HCT116 (cell line): Measurements from ENCODE around the gene MRPS7. TPM values are rescaled to one million over a fixed set of nuclear protein-coding genes. Genes with fewer than 3 reads are reported as not detected.

Experiments
- ATAC-seq: fragments of 200-7000 bp; cut with Tn5 transposase; 2 replicates; pipeline ENCODE4 v1.9.1; 2020; ENCODE audit warnings: mild to moderate bottlenecking, moderate library complexity
- BruUV-seq: library from RNA; stranded (reverse); fragments of 400-500 nt; replicated peaks from 2 replicates; lab custom pipeline; 2021; lab: Mats Ljungman, UMichigan
- CTCF ChIA-PET: fragments of 300-600 bp; sonication (Branson Sonifier 250); formaldehyde crosslinking; loops from one replicate; lab custom pipeline; 2021; ENCODE audit warnings: antibody characterized with exemption; lab: Charles Lee
- POLR2A ChIA-PET: fragments of 300-600, 350-600 bp; sonication (Branson Sonifier 250); formaldehyde crosslinking; loops from one replicate; lab custom pipeline; 2021; ENCODE audit warnings: antibody characterized with exemption; lab: Charles Lee
- RAD21 ChIA-PET, 2 experiments: fragments of 300-600 bp; sonication (Branson Sonifier 250); formaldehyde crosslinking; loops; one replicate each; lab custom pipeline; 2023; ENCODE audit warnings: low total read pairs in 2 of 2; ENCODE audit not compliant: uncharacterized antibody in 2 of 2, unreplicated experiment in 2 of 2, low non-redundant PET in 1 of 2; lab: Charles Lee
- DNase-seq: peaks from one replicate; pipeline ENCODE4 v3.0.0-alpha.2; 2010; ENCODE audit warnings: low read depth, low spot score
- H2AFZ ChIP-seq: fragments of 200-600 bp; shearing (Covaris generic), sonication (generic); 2 replicates; pipeline ENCODE4 v1.6.1; 2017; ENCODE audit warnings: low read depth, mixed run types, mixed read lengths, antibody characterized with exemption, low read length; ENCODE audit not compliant: poor library complexity, severe bottlenecking
- H3K27ac ChIP-seq: 2 replicates; pipeline ENCODE4 v1.5.1; 2012; ENCODE audit warnings: low read depth, low read length
- H3K27me3 ChIP-seq: fragments of 200-600 bp; sonication (generic); 2 replicates; pipeline ENCODE4 v1.6.1; 2016; ENCODE audit warnings: mixed run types, low read length, mixed read lengths; ENCODE audit not compliant: insufficient read depth
- H3K36me3 ChIP-seq, 2 experiments: fragments of 200-500 bp in 1 of 2; fragments of 200-600 bp in 1 of 2; sonication (Bioruptor generic) in 1 of 2; sonication (generic) in 1 of 2; 2 replicates each; pipeline versions ENCODE4 v1.5.1 to v1.6.1; 2014 to 2016; ENCODE audit warnings: low read length in 2 of 2, inconsistent platforms in 1 of 2, mixed read lengths in 1 of 2, mixed run types in 1 of 2; ENCODE audit not compliant: insufficient read depth in 2 of 2, control insufficient read depth in 1 of 2
- H3K4me1 ChIP-seq, 2 experiments: fragments of 200-600 bp in 1 of 2; sonication (generic) in 1 of 2; 2 replicates each; pipeline versions ENCODE4 v1.5.1 to v1.6.1; 2012 to 2017; ENCODE audit warnings: low read length in 2 of 2, inconsistent platforms in 1 of 2, mild to moderate bottlenecking in 1 of 2, mixed read lengths in 1 of 2, mixed run types in 1 of 2, moderate library complexity in 1 of 2; ENCODE audit not compliant: insufficient read depth in 2 of 2, control insufficient read depth in 1 of 2
- H3K4me2 ChIP-seq: fragments of 200-600 bp; sonication (generic); 2 replicates; pipeline ENCODE4 v1.6.1; 2017; ENCODE audit warnings: mixed run types, low read length, mixed read lengths
- H3K4me3 ChIP-seq, 2 experiments: fragments of 200-600 bp in 1 of 2; sonication (generic) in 1 of 2; replicated peaks in 1 of 2; 2 replicates each; pipeline ENCODE4 v1.5.1; 2011 to 2016; ENCODE audit warnings: low read length in 2 of 2, control low read depth in 1 of 2, low read depth in 1 of 2, mild to moderate bottlenecking in 1 of 2, mixed read lengths in 1 of 2, mixed run types in 1 of 2
- H3K79me2 ChIP-seq: fragments of 200-600 bp; sonication (generic); 2 replicates; pipeline ENCODE4 v1.6.1; 2017; ENCODE audit warnings: mild to moderate bottlenecking, mixed run types, low read length, moderate library complexity, mixed read lengths; ENCODE audit not compliant: insufficient read depth
- H3K9ac ChIP-seq: fragments of 200-600 bp; sonication (generic); 2 replicates; pipeline ENCODE4 v1.6.1; 2016; ENCODE audit warnings: low read length, mixed read lengths
- H3K9me2 ChIP-seq: fragments of 200-600 bp; sonication (generic), shearing (Covaris generic); 2 replicates; pipeline ENCODE4 v1.6.1; 2017; ENCODE audit warnings: mixed run types, mild to moderate bottlenecking, moderate library complexity; ENCODE audit not compliant: insufficient read depth
- H3K9me3 ChIP-seq, 2 experiments: fragments of 200-500 bp in 1 of 2; fragments of 200-600 bp in 1 of 2; sonication (Bioruptor generic) in 1 of 2; sonication (generic) in 1 of 2; 2 replicates each; pipeline ENCODE4 v1.6.1; 2014 to 2017; ENCODE audit warnings: low read length in 2 of 2, mixed read lengths in 2 of 2, inconsistent platforms in 1 of 2, low read depth in 1 of 2, mild to moderate bottlenecking in 1 of 2, mixed run types in 1 of 2, moderate library complexity in 1 of 2; ENCODE audit not compliant: control insufficient read depth in 1 of 2, insufficient read depth in 1 of 2
- H4K20me1 ChIP-seq: fragments of 200-600 bp; sonication (generic), shearing (Covaris generic); 2 replicates; pipeline ENCODE4 v1.6.1; 2017; ENCODE audit warnings: mixed run types, mild to moderate bottlenecking, moderate library complexity; ENCODE audit not compliant: insufficient read depth
- ATF3 ChIP-seq: IDR thresholded peaks from 2 replicates; pipeline ENCODE4 v1.6.1; 2012
- CBX3 ChIP-seq: IDR thresholded peaks from 2 replicates; pipeline ENCODE4 v1.6.1; 2012; ENCODE audit warnings: low read depth
- CEBPB ChIP-seq: IDR thresholded peaks from 2 replicates; pipeline ENCODE4 v1.6.1; 2012; ENCODE audit warnings: low read depth
- EGR1 ChIP-seq: IDR thresholded peaks from 2 replicates; pipeline ENCODE4 v1.6.1; 2012; ENCODE audit warnings: low read depth
- EZH2 ChIP-seq: fragments of 200-600 bp; sonication (generic); IDR thresholded peaks from 2 replicates; pipeline ENCODE4 v1.6.1; 2017; ENCODE audit warnings: antibody characterized with exemption, mixed run types
- EZH2phosphoT487 ChIP-seq: fragments of 200-600 bp; IDR thresholded peaks from 2 replicates; pipeline ENCODE4 v1.6.1; 2018; ENCODE audit warnings: antibody characterized with exemption, borderline replicate concordance
- FOSL1 ChIP-seq: IDR thresholded peaks from 2 replicates; pipeline ENCODE4 v1.6.1; 2012; ENCODE audit warnings: low read depth
- POLR2A ChIP-seq: IDR thresholded peaks from 2 replicates; pipeline ENCODE4 v1.7.0; 2011; ENCODE audit warnings: borderline replicate concordance; ENCODE audit not compliant: insufficient read depth, insufficient read length; ENCODE audit errors: extremely low read depth
- POLR2AphosphoS5 ChIP-seq: IDR thresholded peaks from 2 replicates; pipeline ENCODE4 v1.6.1; 2011; ENCODE audit warnings: mild to moderate bottlenecking, low read depth, low read length, moderate library complexity
- RAD21 ChIP-seq: IDR thresholded peaks from 2 replicates; pipeline ENCODE4 v1.6.1; 2012; ENCODE audit warnings: low read depth, mild to moderate bottlenecking
- SIN3A ChIP-seq: IDR thresholded peaks from 2 replicates; pipeline ENCODE4 v1.6.1; 2012; ENCODE audit warnings: low read depth
- SP1 ChIP-seq: IDR thresholded peaks from 2 replicates; pipeline ENCODE4 v1.6.1; 2012; ENCODE audit warnings: low read depth
- SRF ChIP-seq: IDR thresholded peaks from 2 replicates; pipeline ENCODE4 v1.6.1; 2012; ENCODE audit warnings: low read depth
- TCF7L2 ChIP-seq: IDR thresholded peaks from 2 replicates; pipeline ENCODE4 v1.7.0; 2011; ENCODE audit warnings: borderline replicate concordance, inconsistent platforms; ENCODE audit not compliant: insufficient read depth, insufficient read length; ENCODE audit errors: extremely low read depth
- ZFX ChIP-seq: fragments of 450-650 bp; IDR thresholded peaks from 2 replicates; pipeline ENCODE4 v1.6.1; 2017
- ZNF274 ChIP-seq: fragments of 200-500 bp; sonication (Bioruptor generic); IDR thresholded peaks from 2 replicates; pipeline ENCODE4 v1.6.1; 2014; ENCODE audit warnings: mild to moderate bottlenecking, low read depth, low read length, inconsistent platforms
- intact Hi-C: fragments of 100-400 bp; cut with micrococcal nuclease; formaldehyde crosslinking; loops from 2 replicates; pipeline ENCODE4 v1.10.0; 2022
- total RNA-seq: library from RNA; stranded (reverse); gene quantifications from one replicate; pipeline ENCODE4 v1.2.1, GENCODE V29; 2021; ENCODE audit not compliant: unreplicated experiment
- TF ChIP-seq, protein P1 (sequence below): IDR thresholded peaks from 2 replicates; pipeline ENCODE4 v1.6.1; 2011; ENCODE audit warnings: mild to moderate bottlenecking, low read length, moderate library complexity; ENCODE audit not compliant: insufficient replicate concordance; ENCODE audit errors: extremely low read depth
- TF ChIP-seq, protein P2 (sequence below): IDR thresholded peaks from 2 replicates; pipeline ENCODE4 v1.6.1; 2012

MRPS7 gene
- total RNA-seq, 1 experiment from 2014 or later, result 104 TPM

DNA sequence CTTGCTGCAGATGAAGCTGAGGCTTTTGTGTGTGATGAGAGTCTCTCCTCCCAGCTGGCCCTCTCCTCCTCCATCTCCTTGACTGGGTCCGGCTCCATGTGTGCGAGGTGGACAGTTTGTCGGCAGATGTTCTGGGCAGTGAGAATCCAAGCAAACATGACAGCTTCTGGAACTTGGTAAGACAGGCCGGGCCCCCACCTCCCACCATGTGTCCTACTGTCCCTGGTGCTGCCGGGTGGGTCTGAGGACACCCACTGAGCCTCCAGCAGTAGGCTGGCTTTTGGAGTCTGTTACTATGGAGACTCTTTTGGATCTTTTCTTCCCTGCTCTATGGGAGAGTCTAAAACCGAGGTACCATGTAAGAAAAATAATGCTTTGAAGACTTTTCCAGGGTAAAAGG lies 43.5 kb upstream of the MRPS7 start:
- intact Hi-C loops, result no loop called here
- no peak overlapping the region for H3K9ac ChIP-seq
- no peak for TF ChIP-seq CEBPB
- TF ChIP-seq, all 23 proteins: peak for 0
- ATAC-seq (no peak), DNase-seq (no peak)
- Histone ChIP-seq H3K9me3 (no peaks in the 10 kb centered on the region), H3K4me1 (no peaks in the 10 kb centered on the region), H3K36me3 (peaks cover 55 to 68% of the 10 kb centered on the region in 2 experiments), H3K27me3 (no peaks in the 10 kb centered on the region), H2AFZ (no peak overlapping the region), H3K79me2 (peaks cover 65% of the 10 kb centered on the region), H4K20me1 (no peaks in the 10 kb centered on the region), H3K4me2 (no peak overlapping the region), H3K4me3 (no peak overlapping the region), H3K27ac (no peak overlapping the region), H3K9me2 (no peaks in the 10 kb centered on the region)
- BruUV-seq, result no TSS peak
- ChIA-PET CTCF (no interaction called here), POLR2A (interaction anchor here (0.5 kb wide), 1 partner anchor 15 kb away, joined by 3 read pairs; no protein-coding TSS in a partner anchor), RAD21 (no interaction called here)

GRCh38 chr17:75219815-75220214 lies 41.9 kb upstream of the MRPS7 start:
- no peak for TF ChIP-seq ZNF274
- no peak for TF ChIP-seq EZH2
- TF ChIP-seq SP1, result no peak
- TF ChIP-seq FOSL1, result no peak
- TF ChIP-seq RAD21, result no peak
- TF ChIP-seq ZFX, result no peak
- no peak for TF ChIP-seq EZH2phosphoT487
- no peak for TF ChIP-seq SRF
- no peak for TF ChIP-seq POLR2A
- TF ChIP-seq, protein P1, sequence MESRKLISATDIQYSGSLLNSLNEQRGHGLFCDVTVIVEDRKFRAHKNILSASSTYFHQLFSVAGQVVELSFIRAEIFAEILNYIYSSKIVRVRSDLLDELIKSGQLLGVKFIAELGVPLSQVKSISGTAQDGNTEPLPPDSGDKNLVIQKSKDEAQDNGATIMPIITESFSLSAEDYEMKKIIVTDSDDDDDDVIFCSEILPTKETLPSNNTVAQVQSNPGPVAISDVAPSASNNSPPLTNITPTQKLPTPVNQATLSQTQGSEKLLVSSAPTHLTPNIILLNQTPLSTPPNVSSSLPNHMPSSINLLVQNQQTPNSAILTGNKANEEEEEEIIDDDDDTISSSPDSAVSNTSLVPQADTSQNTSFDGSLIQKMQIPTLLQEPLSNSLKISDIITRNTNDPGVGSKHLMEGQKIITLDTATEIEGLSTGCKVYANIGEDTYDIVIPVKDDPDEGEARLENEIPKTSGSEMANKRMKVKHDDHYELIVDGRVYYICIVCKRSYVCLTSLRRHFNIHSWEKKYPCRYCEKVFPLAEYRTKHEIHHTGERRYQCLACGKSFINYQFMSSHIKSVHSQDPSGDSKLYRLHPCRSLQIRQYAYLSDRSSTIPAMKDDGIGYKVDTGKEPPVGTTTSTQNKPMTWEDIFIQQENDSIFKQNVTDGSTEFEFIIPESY, result no peak
- TF ChIP-seq ATF3, result no peak
- TF ChIP-seq, protein P2, sequence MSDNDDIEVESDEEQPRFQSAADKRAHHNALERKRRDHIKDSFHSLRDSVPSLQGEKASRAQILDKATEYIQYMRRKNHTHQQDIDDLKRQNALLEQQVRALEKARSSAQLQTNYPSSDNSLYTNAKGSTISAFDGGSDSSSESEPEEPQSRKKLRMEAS, result no peak
- no peak for TF ChIP-seq CBX3
- TF ChIP-seq CEBPB, result no peak
- TF ChIP-seq POLR2AphosphoS5, result no peak
- no peak for TF ChIP-seq SIN3A
- TF ChIP-seq EGR1, result no peak
- TF ChIP-seq TCF7L2, result no peak
- Histone ChIP-seq H3K4me3 (no peak overlapping the region), H3K9me3 (no peaks in the 10 kb centered on the region), H2AFZ (no peak overlapping the region), H3K4me2 (no peak overlapping the region), H3K27me3 (no peaks in the 10 kb centered on the region), H3K36me3 (peaks cover 48 to 65% of the 10 kb centered on the region in 2 experiments), H3K4me1 (no peaks in the 10 kb centered on the region), H3K9me2 (no peaks in the 10 kb centered on the region), H4K20me1 (no peaks in the 10 kb centered on the region), H3K27ac (no peak overlapping the region), H3K9ac (no peak overlapping the region), H3K79me2 (peaks cover 62% of the 10 kb centered on the region)
- ChIA-PET RAD21 (interaction anchor here in 1 of 2 experiments (1.3 kb wide), 1 partner anchor 106 kb away, joined by 4 read pairs; no protein-coding TSS in a partner anchor), POLR2A (interaction anchor here (0.9 kb wide), 1 partner anchor 14 kb away, joined by 4 read pairs; the partner anchor contains the start of gene NUP85), CTCF (interaction anchor here (1.1 to 1.4 kb wide), 2 partner anchors 18 to 106 kb away, joined by 3 to 6 read pairs; no protein-coding TSS in a partner anchor)
- intact Hi-C loops, result no loop called here
- no peak for ATAC-seq
- no peak for DNase-seq
- BruUV-seq, result no TSS peak
